Ovary (tissue), 9 donors: Measurements from ENCODE around the gene CTDSPL2. TPM values are rescaled to one million over a fixed set of nuclear protein-coding genes. Genes with fewer than 3 reads are reported as not detected.

Experiments used
- DNase-seq, 5 donors: peaks; one replicate each; pipeline ENCODE4 v3.0.0-alpha.2; 2019 to 2020
- H3K27ac ChIP-seq, 2 donors: fragments of 200-600 bp; one replicate each; pipeline versions ENCODE4 v1.5.1 to v1.8.0; 2019 to 2022
- H3K27me3 ChIP-seq: fragments of 200-600 bp; one replicate; pipeline ENCODE4 v1.8.0; 2022
- H3K36me3 ChIP-seq: fragments of 200-600 bp; sonication (generic); one replicate; pipeline ENCODE4 v1.5.1; 2019
- H3K4me1 ChIP-seq: one replicate; pipeline ENCODE4 v1.8.1; 2013; ENCODE audit warnings: mild to moderate bottlenecking, moderate library complexity; ENCODE audit not compliant: insufficient read depth
- H3K4me3 ChIP-seq: fragments of 200-600 bp; sonication (generic); one replicate; pipeline ENCODE4 v1.5.1; 2017
- H3K9me3 ChIP-seq, 2 donors: fragments of 200-600 bp in 1 of 2; sonication (generic) in 1 of 2; one replicate each; pipeline versions ENCODE4 v1.5.1 to v1.8.1; 2013 to 2019; ENCODE audit warnings: mild to moderate bottlenecking in 1 of 2, moderate library complexity in 1 of 2
- EP300 ChIP-seq: sonication (generic); formaldehyde crosslinking; IDR thresholded peaks from one replicate; pipeline ENCODE4 v1.6.1; 2017; ENCODE audit warnings: antibody characterized with exemption
- POLR2A ChIP-seq: fragments of 450-650 bp; IDR thresholded peaks from one replicate; pipeline ENCODE4 v1.6.1; 2017; ENCODE audit warnings: antibody characterized with exemption, mild to moderate bottlenecking, moderate library complexity
- WGBS, 3 donors: extraction: QIAGEN DNeasy Blood & Tissue Kit in 1 of 3; methylation state at CpG; one replicate each; pipeline versions ENCODE4 v1.1.5 to v1.1.7; 2013 to 2017; 5-methylcytosine and 5-hydroxymethylcytosine counted together
- intact Hi-C, 4 donors: fragments of 100-400 bp; cut with DNase I; formaldehyde crosslinking; loops; one replicate each; pipeline versions ENCODE4 v1.11.0 to v1.15.1; 2022 to 2023
- polyA plus RNA-seq, 2 donors: library from polyadenylated mRNA; stranded (reverse); fragments of 200-250 nt in 1 of 2; fragments of 350-450 nt in 1 of 2; fragmentation: Illumina TruSeq in 1 of 2; extraction: RNeasy Lipid Tissue Mini Kit (QIAGEN cat#74804) in 1 of 2; gene quantifications; one replicate each; pipeline ENCODE4 v1.2.3, GENCODE V29; 2013 to 2014
- total RNA-seq, 7 donors: library from RNA; depleted of rRNA in 2 of 7; stranded (reverse); fragments of >200 nt in 2 of 7; fragmentation: NEBNext Ultra II Directional in 3 of 7; extraction: Animal tissue kit (Norgen Biotek cat#: 25700) in 3 of 7; gene quantifications; one replicate each; pipeline versions ENCODE4 v1.1.0 to v1.2.4, GENCODE V29; 2016 to 2023
- TF ChIP-seq, protein P1 (sequence below), 3 donors: fragments of 450-650 bp in 2 of 3; fragments of 200-600 bp in 1 of 3; IDR thresholded peaks; one replicate each; pipeline versions ENCODE4 v1.5.1 to v1.8.0; 2016 to 2022; ENCODE audit warnings: antibody characterized with exemption in 3 of 3, mild to moderate bottlenecking in 1 of 3
- donor health status: DM: no; HTN: no; CAD: no; lungs with moderate emphysema.
- donor health status: DM: no; HTN: no; CAD: no.
- donor health status: Bipolar disorder and iron deficiency.
- donor health status: DM: yes; HTN: yes; CAD: no.
- donor health status: DM: no; HTN: no; CAD: no.
- donor health status: DM: yes; HTN: yes; CAD: no.

CTDSPL2 gene
- total and polyA plus RNA-seq, 9 donors, result 11.3 to 54.1 (median 46.9) TPM

GRCh38 chr15:44471885-44472455 is 44.5 kb downstream of the CTDSPL2 start:
- H3K27me3 ChIP-seq, result no peaks in the 10 kb centered on the region
- TF ChIP-seq POLR2A, result no peak
- TF ChIP-seq EP300, result no peak
- TF ChIP-seq, protein P1, sequence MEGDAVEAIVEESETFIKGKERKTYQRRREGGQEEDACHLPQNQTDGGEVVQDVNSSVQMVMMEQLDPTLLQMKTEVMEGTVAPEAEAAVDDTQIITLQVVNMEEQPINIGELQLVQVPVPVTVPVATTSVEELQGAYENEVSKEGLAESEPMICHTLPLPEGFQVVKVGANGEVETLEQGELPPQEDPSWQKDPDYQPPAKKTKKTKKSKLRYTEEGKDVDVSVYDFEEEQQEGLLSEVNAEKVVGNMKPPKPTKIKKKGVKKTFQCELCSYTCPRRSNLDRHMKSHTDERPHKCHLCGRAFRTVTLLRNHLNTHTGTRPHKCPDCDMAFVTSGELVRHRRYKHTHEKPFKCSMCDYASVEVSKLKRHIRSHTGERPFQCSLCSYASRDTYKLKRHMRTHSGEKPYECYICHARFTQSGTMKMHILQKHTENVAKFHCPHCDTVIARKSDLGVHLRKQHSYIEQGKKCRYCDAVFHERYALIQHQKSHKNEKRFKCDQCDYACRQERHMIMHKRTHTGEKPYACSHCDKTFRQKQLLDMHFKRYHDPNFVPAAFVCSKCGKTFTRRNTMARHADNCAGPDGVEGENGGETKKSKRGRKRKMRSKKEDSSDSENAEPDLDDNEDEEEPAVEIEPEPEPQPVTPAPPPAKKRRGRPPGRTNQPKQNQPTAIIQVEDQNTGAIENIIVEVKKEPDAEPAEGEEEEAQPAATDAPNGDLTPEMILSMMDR (IDR thresholded peaks at IDR 0.05), result no peak
- 96 to 97% (median 97%) methylated on average over 2 of the region's 2 CpGs for WGBS, 3 donors
- H3K27ac ChIP-seq, result no peak overlapping the region
- intact Hi-C loops, result no loop called here
- no peaks in the 10 kb centered on the region for H3K4me1 ChIP-seq
- H3K36me3 ChIP-seq, result no peaks in the 10 kb centered on the region
- DNase-seq, result no peak
- no peak overlapping the region for H3K4me3 ChIP-seq
- no peaks in the 10 kb centered on the region for H3K9me3 ChIP-seq

GRCh38 chr15:44479343-44479742 is 51.9 kb downstream of the CTDSPL2 start:
- Histone ChIP-seq H3K4me3 (no peak overlapping the region), H3K9me3 (no peaks in the 10 kb centered on the region), H3K27me3 (no peaks in the 10 kb centered on the region), H3K36me3 (no peaks in the 10 kb centered on the region), H3K27ac (no peak overlapping the region), H3K4me1 (peaks cover 3% of the 10 kb centered on the region)
- no peak for DNase-seq
- intact Hi-C loops, result no loop called here
- TF ChIP-seq, protein P1 (IDR thresholded peaks at IDR 0.05), result no peak
- TF ChIP-seq POLR2A (no peak), EP300 (no peak)
- 98 to 100% (median 99%) methylated on average over 2 of the region's 2 CpGs for WGBS, 3 donors

- Histone ChIP-seq H3K4me1 (peaks cover 3% of the 10 kb centered on the region), H3K36me3 (no peaks in the 10 kb centered on the region), H3K27ac (no peak overlapping the region), H3K9me3 (no peaks in the 10 kb centered on the region), H3K27me3 (no peaks in the 10 kb centered on the region), H3K4me3 (no peak overlapping the region)
- TF ChIP-seq, protein P1 (IDR thresholded peaks at IDR 0.05), result no peak
- TF ChIP-seq EP300 (no peak), POLR2A (no peak)
- DNase-seq, result no peak
- intact Hi-C loops, result no loop called here
- 78 to 89% (median 78%) methylated on average over 2 of the region's 2 CpGs for WGBS, 3 donors
These were observed 54.7 kb downstream of the CTDSPL2 start for GRCh38 chr15:44482090-44482489.

- intact Hi-C loops, result no loop called here
- H3K27me3 ChIP-seq, result no peaks in the 10 kb centered on the region
- no peaks in the 10 kb centered on the region for H3K9me3 ChIP-seq
- 78 to 81% (median 80%) methylated on average over 3 of the region's 3 CpGs for WGBS, 3 donors
- DNase-seq, result no peak
- no peak for TF ChIP-seq POLR2A
- no peak for TF ChIP-seq EP300
- TF ChIP-seq, protein P1 (IDR thresholded peaks at IDR 0.05), result no peak
- H3K27ac ChIP-seq, result no peak overlapping the region
- no peak overlapping the region for H3K4me3 ChIP-seq
- H3K4me1 ChIP-seq, result peaks cover 5% of the 10 kb centered on the region
- no peaks in the 10 kb centered on the region for H3K36me3 ChIP-seq
These were observed 58.5 kb downstream of the CTDSPL2 start for GRCh38 chr15:44485880-44486279.
